Keratinocyte (primary cell): Measurements from ENCODE around the gene PPM1J. TPM values are rescaled to one million over a fixed set of nuclear protein-coding genes. Genes with fewer than 3 reads are reported as not detected.

ENCODE experiments used
- DNase-seq: peaks from one replicate; pipeline ENCODE4 v3.0.0-alpha.2; 2011; ENCODE audit warnings: low read depth, missing footprints, low spot score
- FAIRE-seq: peaks from 2 replicates; lab custom pipeline; 2011; peaks lifted over from hg19 to GRCh38; lab: Jason Lieb, UNC
- H2AFZ ChIP-seq: 2 replicates; pipeline ENCODE4 v1.6.0; 2012; ENCODE audit warnings: low read length, control low read depth, inconsistent platforms; ENCODE audit not compliant: control insufficient read depth
- H3K27ac ChIP-seq: 2 replicates; pipeline ENCODE4 v1.5.1; 2011; ENCODE audit warnings: low read length; ENCODE audit not compliant: control insufficient read depth, insufficient read depth
- H3K27me3 ChIP-seq: 3 replicates; pipeline ENCODE4 v1.6.0; 2011; ENCODE audit warnings: low read length; ENCODE audit not compliant: control insufficient read depth, insufficient read depth; ENCODE audit errors: extremely low read depth
- H3K36me3 ChIP-seq, 2 experiments: 2 replicates in 1 of 2; 3 replicates in 1 of 2; pipeline ENCODE4 v1.5.1; 2011; ENCODE audit warnings: low read length in 2 of 2, mild to moderate bottlenecking in 1 of 2; ENCODE audit not compliant: control insufficient read depth in 2 of 2, insufficient read depth in 2 of 2; ENCODE audit errors: extremely low read depth in 1 of 2
- H3K4me1 ChIP-seq: 3 replicates; pipeline ENCODE4 v1.5.1; 2011; ENCODE audit warnings: low read length; ENCODE audit not compliant: control insufficient read depth, insufficient read depth; ENCODE audit errors: extremely low read depth
- H3K4me2 ChIP-seq: 3 replicates; pipeline ENCODE4 v1.6.0; 2011; ENCODE audit warnings: low read depth, low read length; ENCODE audit not compliant: control insufficient read depth, insufficient read depth; ENCODE audit errors: extremely low read depth
- H3K4me3 ChIP-seq, 3 experiments: fragments of 200-600 bp in 1 of 3; sonication (generic) in 1 of 3; 2 replicates in 2 of 3; 3 replicates in 1 of 3; pipeline ENCODE4 v1.5.1; 2011 to 2016; ENCODE audit warnings: low read length in 3 of 3, mild to moderate bottlenecking in 3 of 3, control low read depth in 2 of 3, inconsistent platforms in 1 of 3, low read depth in 1 of 3, mixed read lengths in 1 of 3, mixed run types in 1 of 3, moderate library complexity in 1 of 3; ENCODE audit not compliant: control insufficient read depth in 2 of 3, insufficient read depth in 2 of 3; ENCODE audit errors: extremely low read depth in 1 of 3
- H3K79me2 ChIP-seq: 2 replicates; pipeline ENCODE4 v1.6.0; 2012; ENCODE audit warnings: low read length; ENCODE audit not compliant: control insufficient read depth, insufficient read depth
- H3K9ac ChIP-seq: 3 replicates; pipeline ENCODE4 v1.6.0; 2011; ENCODE audit warnings: low read length; ENCODE audit not compliant: control insufficient read depth, insufficient read depth; ENCODE audit errors: extremely low read depth
- H3K9me1 ChIP-seq: 3 replicates; pipeline ENCODE4 v1.6.0; 2011; ENCODE audit warnings: low read length; ENCODE audit not compliant: control insufficient read depth, insufficient read depth; ENCODE audit errors: extremely low read depth
- H3K9me3 ChIP-seq: 2 replicates; pipeline ENCODE4 v1.5.1; 2012; ENCODE audit warnings: low read depth, low read length; ENCODE audit not compliant: control insufficient read depth
- H4K20me1 ChIP-seq: 3 replicates; pipeline ENCODE4 v1.6.0; 2011; ENCODE audit warnings: low read length; ENCODE audit not compliant: control insufficient read depth, insufficient read depth; ENCODE audit errors: extremely low read depth
- CTCF ChIP-seq, 3 experiments: IDR thresholded peaks in 1 of 3; conservative IDR thresholded peaks in 1 of 3; optimal IDR thresholded peaks in 1 of 3; 2 replicates in 2 of 3; 3 replicates in 1 of 3; pipeline versions ENCODE3 to v1.5.1; 2011; ENCODE audit warnings: low read length in 3 of 3, mild to moderate bottlenecking in 3 of 3, moderate library complexity in 2 of 3, control low read depth in 1 of 3, inconsistent platforms in 1 of 3; ENCODE audit not compliant: insufficient read depth in 2 of 3; ENCODE audit errors: extremely low read depth in 1 of 3
- EZH2 ChIP-seq: IDR thresholded peaks from one replicate; pipeline ENCODE4 v1.6.1; 2012; ENCODE audit warnings: inconsistent platforms, mild to moderate bottlenecking, low read length, moderate library complexity
- dilution Hi-C: fragments of 300-500 bp; cut with MboI; formaldehyde crosslinking; loops from one replicate; pipeline ENCODE4 v1.7.0; 2020; ENCODE audit warnings: low sequenced_read_pairs; ENCODE audit not compliant: extremely low pct_ligation_motif_present
- polyA plus RNA-seq, 5 experiments: library from polyadenylated mRNA; depleted of rRNA in 3 of 5; stranded (reverse) in 3 of 5; stranded (forward) in 1 of 5; unstranded in 1 of 5; fragments of >200 nt; gene quantifications; 1 replicate in 1 of 5; 2 replicates in 3 of 5; 3 replicates in 1 of 5; pipeline versions ENCODE4 v1.2.1 to v1.2.3, GENCODE V29; 2011 to 2012; ENCODE audit warnings: missing spikeins in 2 of 5, low read depth in 1 of 5, low replicate concordance in 1 of 5

Gene PPM1J
- polyA plus RNA-seq, 1 donor (not counting 4 experiments of a cell fraction or from before 2014, with no cell fraction given), result 7.7 TPM

DNA sequence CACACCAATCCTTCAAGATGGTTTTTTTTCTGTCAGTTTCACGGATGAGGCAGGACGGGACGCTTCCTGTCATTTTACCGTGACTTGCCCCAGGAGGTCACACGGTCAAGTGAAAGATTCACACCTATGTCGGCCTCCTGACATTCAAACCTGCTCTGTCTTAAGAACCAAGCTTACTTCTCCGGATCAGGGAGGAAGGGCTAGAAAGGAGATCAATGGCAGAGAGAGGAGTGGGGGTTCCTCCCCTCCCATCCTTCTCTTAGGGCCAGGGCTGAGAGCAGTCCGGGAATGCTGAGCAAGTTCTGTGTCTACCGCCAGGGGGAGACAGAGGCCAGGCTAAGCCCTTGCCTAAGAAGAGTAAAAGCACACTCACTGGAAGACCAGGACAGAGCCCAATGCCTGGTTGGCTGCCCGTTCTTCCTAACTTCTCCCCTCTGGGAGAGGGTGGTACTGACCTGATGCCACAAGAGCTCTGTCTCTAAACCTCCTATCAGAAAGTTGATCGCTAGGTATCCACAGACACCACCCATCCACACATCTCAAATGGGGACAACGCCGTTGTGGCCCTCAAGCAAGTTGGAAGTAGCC lies 1.1 kb upstream of the PPM1J start:
- H4K20me1 ChIP-seq, result no peaks in the 10 kb centered on the region
- H3K4me2 ChIP-seq, result peak overlapping the region; percentile 100
- H3K4me3 ChIP-seq, result peak overlapping the region; percentile 69 to 83 (median 80)
- no peaks in the 10 kb centered on the region for H3K9me3 ChIP-seq
- FAIRE-seq (peak; percentile 92), DNase-seq (peak; percentile 80)
- peaks cover under 1 to 4% of the 10 kb centered on the region in 2 experiments for H3K36me3 ChIP-seq
- peaks cover 8% of the 10 kb centered on the region for H3K4me1 ChIP-seq
- H3K27ac ChIP-seq, result peak overlapping the region; percentile 75
- dilution Hi-C loops, result loop anchor here (5.0 kb wide), 1 partner anchor 66 kb away; no protein-coding TSS in a partner anchor
- peak overlapping the region; percentile 78 for H3K9ac ChIP-seq
- peak overlapping the region; percentile 97 for H2AFZ ChIP-seq
- H3K79me2 ChIP-seq, result no peaks in the 10 kb centered on the region
- no peaks in the 10 kb centered on the region for H3K9me1 ChIP-seq
- no peaks in the 10 kb centered on the region for H3K27me3 ChIP-seq
- TF ChIP-seq CTCF (optimal IDR thresholded peaks at IDR 0.05 in 1 of 3, IDR thresholded peaks at IDR 0.05 in 1 of 3, conservative IDR thresholded peaks at IDR 0.05 in 1 of 3; ENCODE audit: extremely low read depth in 1 of 3, insufficient read depth in 2 of 3, low read length in 3 of 3), result peak; percentile 96 to 98 (median 97)
- no peak for TF ChIP-seq EZH2

DNA sequence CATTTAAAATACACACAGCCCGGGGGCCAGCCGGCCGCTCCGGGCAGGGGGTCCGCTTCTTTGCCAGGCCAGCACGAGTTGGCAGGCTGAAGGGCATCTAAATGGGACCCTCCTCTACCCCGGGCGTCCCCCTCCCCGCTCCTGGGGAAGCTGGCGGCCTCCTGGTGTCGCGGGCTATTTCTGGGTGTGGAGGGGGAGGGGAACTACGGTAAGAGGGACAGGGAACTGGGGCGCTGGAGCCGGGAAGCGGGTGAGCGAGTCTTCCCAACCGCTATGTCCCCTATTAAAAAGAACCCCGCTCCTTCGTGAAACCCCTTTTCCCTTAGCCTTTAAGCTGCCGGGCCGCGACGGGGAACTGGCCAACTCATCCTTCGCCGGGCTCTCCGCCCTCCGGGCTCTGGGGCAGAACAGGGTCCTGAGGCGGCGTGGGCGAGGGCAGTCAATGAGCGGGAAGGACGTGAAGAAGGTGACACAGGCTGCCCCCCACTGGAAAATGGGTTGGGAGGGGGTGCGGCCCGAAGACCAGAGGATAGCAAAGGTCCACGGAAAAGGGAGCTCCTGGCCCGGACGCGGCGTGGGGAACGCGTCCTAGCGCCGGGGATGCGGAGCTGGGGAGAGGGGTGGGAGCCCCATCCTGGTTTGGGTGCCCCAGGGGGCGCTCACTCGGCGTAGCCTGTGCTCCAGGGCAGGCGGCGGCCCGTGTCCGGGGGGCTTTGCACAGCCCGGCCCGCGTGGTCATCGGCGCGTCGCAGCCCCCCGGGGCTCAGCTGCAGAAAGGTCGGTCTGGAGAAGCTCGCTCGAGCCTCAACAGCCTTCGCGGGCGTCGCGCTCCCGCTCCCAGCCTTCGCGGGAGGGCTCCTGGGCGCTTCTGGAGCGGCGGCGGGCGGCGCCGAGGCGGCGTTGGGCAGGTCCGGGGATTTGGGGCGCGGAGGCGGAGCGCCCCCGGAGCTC lies 544 bp downstream of the PPM1J start:
- no peaks in the 10 kb centered on the region for H3K9me3 ChIP-seq
- H2AFZ ChIP-seq, result peak overlapping the region; percentile 80
- TF ChIP-seq CTCF (optimal IDR thresholded peaks at IDR 0.05 in 1 of 3, IDR thresholded peaks at IDR 0.05 in 1 of 3, conservative IDR thresholded peaks at IDR 0.05 in 1 of 3; ENCODE audit: extremely low read depth in 1 of 3, insufficient read depth in 2 of 3, low read length in 3 of 3) (peak in 1 of 3 experiments; percentile 9), EZH2 (no peak)
- H3K4me3 ChIP-seq, result peak overlapping the region; percentile 69 to 89 (median 73)
- no peak overlapping the region for H3K27ac ChIP-seq
- H3K4me1 ChIP-seq, result peaks cover 8% of the 10 kb centered on the region
- DNase-seq (no peak), FAIRE-seq (no peak)
- H3K9me1 ChIP-seq, result no peaks in the 10 kb centered on the region
- peak overlapping the region; percentile 92 for H3K4me2 ChIP-seq
- H3K9ac ChIP-seq, result peak overlapping the region; percentile 72
- H4K20me1 ChIP-seq, result no peaks in the 10 kb centered on the region
- peaks cover 10 to 12% of the 10 kb centered on the region in 2 experiments for H3K36me3 ChIP-seq
- H3K27me3 ChIP-seq, result no peaks in the 10 kb centered on the region
- H3K79me2 ChIP-seq, result no peaks in the 10 kb centered on the region
- dilution Hi-C loops, result loop anchor here (5.0 kb wide), 1 partner anchor 68 kb away; no protein-coding TSS in a partner anchor
